Thyroid gland (tissue), 4 donors: ENCODE results near the gene TBC1D16.

Experiments used
- CTCF ChIP-seq, 6 experiments: fragments of 200-600 bp in 3 of 6; fragments of 450-650 bp in 3 of 6; sonication (generic) in 3 of 6; IDR thresholded peaks; one replicate each; pipeline ENCODE4 v1.5.1; 2016 to 2019; ENCODE audit warnings: antibody characterized with exemption in 6 of 6, mild to moderate bottlenecking in 2 of 6, inconsistent platforms in 1 of 6, moderate library complexity in 1 of 6
- POLR2A ChIP-seq, 2 donors: fragments of 450-650 bp; IDR thresholded peaks; one replicate each; pipeline ENCODE4 v1.6.1; 2017; ENCODE audit warnings: antibody characterized with exemption in 2 of 2, mild to moderate bottlenecking in 2 of 2, moderate library complexity in 1 of 2

DNA sequence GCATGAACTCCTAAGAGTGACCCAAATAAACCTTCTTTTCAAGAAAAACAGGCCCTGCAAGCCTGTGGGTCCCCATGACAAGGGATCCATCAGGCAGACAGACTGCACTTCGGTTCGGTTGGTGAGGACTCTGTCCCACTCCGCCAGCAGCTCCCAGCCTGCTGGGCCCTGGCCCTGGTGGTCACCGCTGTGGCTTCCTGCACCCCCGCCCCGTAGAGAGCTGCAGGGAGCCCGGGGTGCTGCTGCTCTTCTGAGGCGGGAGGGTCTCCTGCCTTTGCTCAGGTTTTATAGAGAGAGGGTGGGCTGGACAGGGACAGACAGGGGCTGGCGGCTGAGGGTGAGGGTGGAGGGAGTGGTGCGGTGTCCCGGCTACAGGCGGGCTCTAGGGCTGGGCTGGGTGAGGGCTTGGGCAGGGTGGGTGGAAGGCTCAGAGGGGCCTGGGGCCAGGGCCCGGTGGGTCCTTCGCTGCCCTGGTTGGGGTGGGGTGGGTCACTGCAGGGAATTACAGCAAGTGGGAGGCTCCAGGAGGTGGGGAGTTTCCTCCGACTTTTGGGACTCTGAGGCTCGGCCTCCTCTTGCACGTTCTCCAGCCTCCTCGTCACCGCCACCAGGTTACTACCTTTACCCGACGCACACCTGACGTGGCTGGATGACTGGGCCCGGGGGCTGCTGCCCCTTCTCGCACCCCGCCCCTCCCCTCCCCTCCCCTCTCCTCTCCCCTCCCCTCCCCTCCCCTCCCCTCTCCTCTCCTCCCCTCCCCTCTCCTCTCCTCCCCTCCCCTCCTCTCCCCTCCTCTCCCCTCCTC, 106.2 kb downstream of the TBC1D16 start:
- TF ChIP-seq CTCF (IDR thresholded peaks at IDR 0.05) (no peak), POLR2A (IDR thresholded peaks at IDR 0.05) (no peak)
